Stimulated activated CD4-positive, alpha-beta T cell treated with anti-CD3 and anti-CD28 coated beads, Interleukin-4, amount 100 ng/mL, for 1 hour (primary cell): ENCODE data around the gene KRTAP25-1.

Experiments
- DNase-seq: peaks from one replicate; pipeline ENCODE4 v3.0.0-alpha.2; 2020

KRTAP25-1 gene

GRCh38 chr21:30245061-30245460, 44.3 kb downstream of the KRTAP25-1 start:
- no peak for DNase-seq

DNA sequence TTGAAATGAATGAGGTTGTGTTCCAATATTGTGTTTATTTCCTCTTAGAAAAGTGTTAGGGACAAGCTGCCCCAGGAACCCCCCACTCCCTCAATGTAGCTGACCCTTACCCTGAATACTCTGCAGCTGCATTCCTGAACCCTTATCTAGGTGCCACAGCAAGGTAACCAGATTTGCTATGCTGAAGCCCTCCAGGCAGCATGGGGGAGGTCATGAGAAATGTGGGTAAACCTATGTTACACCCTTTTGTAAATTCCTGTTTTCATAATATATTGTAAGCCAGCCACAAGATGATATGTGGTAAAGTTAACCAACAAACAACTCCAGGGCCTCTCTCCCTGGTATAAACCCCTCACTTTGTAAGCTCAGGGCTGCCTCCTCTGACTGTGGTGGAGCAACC, 45.6 kb downstream of the KRTAP25-1 start:
- no peak for DNase-seq

- DNase-seq: no peak
Measured at GRCh38 chr21:30240661-30241060, 48.7 kb downstream of the KRTAP25-1 start.
